GM19239 (cell line): ENCODE data around the gene BBX.
"Not testable (repeated sequence)": the region's sequence is repeated elsewhere in the genome, so short reads cannot be mapped to it uniquely, and the experiment has no call there.

Experiments
- DNase-seq: peaks from one replicate; pipeline ENCODE4 v3.0.0; 2011; ENCODE audit warnings: low spot score; ENCODE audit not compliant: insufficient read length
- FAIRE-seq: peaks from 2 replicates; lab custom pipeline; 2011; peaks lifted over from hg19 to GRCh38; lab: Jason Lieb, UNC

BBX gene

GRCh38 chr3:107824822-107825371, 302.1 kb downstream of the BBX start:
- DNase-seq: no peak
- FAIRE-seq: no peak

- no peak for FAIRE-seq
- DNase-seq: no peak
These were observed 302.8 kb downstream of the BBX start for GRCh38 chr3:107825556-107825955.

GRCh38 chr3:107826727-107827126, 304.0 kb downstream of the BBX start:
- FAIRE-seq: no peak
- DNase-seq: no peak

DNA sequence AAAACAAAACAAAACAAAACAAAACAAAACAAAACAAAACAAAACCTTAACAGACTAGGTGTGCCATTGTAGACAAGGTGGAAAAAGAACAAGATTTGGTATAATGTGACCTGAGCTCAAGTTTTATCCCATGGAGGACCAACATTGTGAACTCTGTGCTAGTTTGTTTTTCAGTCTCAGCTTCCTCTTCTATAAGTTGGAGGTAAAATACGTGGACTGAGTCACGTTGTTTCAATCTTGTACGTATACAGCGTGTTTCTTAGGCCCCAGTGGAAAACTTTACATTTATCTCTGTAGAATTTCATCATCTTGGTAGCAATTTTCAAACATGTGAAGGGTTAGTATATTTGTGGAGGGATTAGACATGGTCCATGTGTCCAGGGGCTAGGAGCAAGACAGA, 306.4 kb downstream of the BBX start:
- DNase-seq (no peak), FAIRE-seq (no peak)

GRCh38 chr3:107831590-107831989, 308.8 kb downstream of the BBX start:
- DNase-seq (no peak), FAIRE-seq (no peak)

- no peak for DNase-seq
- no peak for FAIRE-seq
These were observed 310.3 kb downstream of the BBX start for GRCh38 chr3:107833043-107833442.

DNA sequence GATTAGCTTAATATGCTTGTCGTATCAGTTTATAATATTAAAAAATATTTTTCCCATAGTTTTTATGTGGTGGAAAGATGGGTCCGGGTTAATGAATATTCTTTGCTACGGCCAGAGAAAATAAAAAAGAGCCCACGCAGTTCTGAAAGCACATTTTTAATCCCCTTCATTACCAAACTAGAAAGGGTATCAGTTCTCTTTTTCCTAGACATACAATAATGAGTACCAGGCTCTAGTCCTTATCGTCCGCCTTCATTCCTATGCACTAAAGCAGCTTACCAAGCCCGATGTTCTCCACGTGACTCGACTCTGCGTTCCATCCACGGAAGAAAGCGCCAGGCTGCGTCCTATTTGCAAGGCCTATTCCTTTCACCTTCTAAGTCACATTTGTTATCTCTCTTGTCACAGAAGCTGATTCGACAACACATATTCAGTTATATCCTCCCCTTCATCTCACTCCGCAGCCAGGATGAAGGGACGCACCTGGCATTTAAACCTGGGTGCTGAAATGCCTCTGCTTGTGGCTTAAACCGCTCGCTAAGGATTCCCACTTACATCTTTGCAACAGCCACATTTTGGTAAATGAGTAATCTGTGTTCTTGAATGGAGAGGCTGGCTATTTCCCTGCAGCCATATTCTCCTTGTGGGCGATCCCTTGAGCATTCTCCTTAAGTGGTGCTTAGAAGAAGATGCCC, 311.1 kb downstream of the BBX start:
- FAIRE-seq (no peak), DNase-seq (no peak)

DNA sequence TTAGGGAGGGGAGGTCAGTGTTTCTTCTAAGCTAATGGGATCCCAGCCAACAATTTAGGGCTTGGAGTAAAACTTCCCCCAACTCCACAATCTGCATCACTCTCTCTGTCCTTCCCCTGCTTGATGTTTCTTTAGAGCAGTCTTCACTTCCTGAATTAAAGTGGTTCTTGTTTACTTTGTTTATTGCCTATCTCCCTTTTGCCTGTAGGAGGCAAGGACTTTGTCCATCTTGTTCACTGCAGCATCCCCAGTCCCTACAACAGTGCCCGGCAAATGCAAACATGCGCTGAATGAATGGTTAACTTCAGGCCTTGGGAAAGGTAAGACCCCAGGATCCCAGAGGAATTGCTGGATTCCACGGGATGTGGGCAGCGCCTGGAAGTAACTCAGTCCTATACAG, 312.2 kb downstream of the BBX start:
- not testable (repeated sequence) for FAIRE-seq, DNase-seq

DNA sequence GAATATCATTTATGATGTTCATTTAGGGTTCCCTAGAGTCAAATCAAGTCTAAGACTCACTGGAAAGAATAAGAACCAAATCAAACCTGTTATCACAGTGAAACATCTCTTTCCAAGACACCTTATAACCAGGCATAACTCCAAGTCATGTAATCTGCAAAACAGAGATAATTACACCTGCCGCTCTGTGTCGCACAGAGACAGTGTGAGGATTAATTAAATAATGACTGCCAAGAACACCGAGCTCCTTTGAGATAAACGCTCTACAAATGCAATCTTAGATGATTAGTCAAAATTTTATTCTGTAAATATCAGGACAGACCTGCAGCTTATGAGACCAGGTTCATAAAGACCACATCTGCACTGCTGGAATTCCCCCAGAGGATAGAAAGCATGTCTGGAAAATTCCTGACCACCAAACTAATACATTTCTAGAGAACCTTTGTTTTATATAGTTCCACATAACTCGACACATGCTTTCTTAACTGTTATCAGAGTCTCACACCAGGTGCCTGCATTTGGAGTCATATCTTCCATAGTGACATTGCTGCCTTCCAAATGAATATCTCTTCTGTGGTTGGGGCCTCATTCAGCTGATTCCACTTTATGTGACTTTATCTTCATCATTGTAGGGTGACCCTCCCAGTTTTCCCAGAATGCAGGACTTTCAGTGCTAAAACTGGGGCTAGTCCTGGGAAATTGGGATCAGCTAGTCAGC, 315.3 kb downstream of the BBX start:
- DNase-seq (no peak), FAIRE-seq (no peak)

- DNase-seq: no peak
- FAIRE-seq: no peak
These were observed 319.1 kb downstream of the BBX start for GRCh38 chr3:107841831-107842230.

DNA sequence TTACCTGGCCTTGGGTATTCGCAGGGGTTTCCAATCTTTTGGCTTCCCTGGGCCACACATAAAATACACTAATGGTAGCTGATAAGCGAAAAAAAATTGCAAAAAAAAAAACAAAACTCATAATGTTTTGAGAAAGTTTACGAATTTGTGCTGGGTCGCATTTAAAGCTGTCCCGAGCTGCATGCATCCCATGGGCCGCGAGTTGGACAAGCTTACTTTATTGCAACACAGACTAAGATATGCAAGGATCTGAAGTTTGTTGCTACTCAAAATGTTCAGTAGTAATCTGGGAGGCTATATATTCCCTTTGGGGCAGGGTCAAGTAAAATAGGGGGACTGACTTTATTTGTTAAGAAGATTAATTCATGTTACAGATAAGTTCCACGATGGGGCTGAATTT, 320.2 kb downstream of the BBX start:
- FAIRE-seq: no peak
- DNase-seq: no peak

DNA sequence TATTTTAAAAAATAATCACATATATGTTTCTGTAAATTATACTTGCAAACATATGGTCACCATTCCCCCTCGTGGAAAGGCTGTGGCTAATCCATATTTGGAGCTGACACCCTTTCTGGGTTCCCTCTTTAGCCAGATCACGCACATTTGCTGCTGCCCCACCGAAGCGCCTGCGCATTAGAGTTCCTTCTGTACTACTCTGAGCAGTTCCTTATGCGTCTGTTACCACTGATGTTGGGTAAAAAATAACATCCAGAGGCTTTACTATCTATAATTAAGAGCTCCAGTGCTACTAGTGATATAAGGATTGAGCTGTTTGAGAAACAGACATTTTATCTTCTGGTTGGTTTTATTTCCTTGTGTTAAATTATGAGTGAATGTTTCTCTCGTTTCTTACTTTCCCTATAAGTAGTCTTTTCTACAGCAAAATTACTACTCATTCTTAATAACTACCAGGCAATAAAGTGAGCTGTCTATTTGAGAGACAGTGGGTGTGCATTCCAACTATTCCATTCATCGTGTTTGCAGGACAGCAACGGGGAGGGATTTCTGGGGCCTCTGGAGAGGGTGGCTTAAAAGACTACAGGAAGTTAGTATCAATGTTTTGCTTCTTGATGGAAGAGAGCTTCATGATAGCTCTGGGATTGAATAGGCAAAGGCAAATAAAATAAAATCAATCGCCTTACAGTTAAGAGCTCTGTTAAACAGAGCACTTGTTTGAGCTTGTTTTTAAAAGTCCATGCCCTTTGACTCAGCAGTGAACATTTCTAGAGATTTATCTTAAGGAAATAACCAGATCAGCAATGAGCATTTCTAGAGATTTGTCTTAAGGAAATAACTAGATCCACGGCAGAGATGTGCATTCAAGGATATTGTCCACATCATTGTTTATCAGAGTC, 322.9 kb downstream of the BBX start:
- FAIRE-seq: no peak
- no peak for DNase-seq

DNA sequence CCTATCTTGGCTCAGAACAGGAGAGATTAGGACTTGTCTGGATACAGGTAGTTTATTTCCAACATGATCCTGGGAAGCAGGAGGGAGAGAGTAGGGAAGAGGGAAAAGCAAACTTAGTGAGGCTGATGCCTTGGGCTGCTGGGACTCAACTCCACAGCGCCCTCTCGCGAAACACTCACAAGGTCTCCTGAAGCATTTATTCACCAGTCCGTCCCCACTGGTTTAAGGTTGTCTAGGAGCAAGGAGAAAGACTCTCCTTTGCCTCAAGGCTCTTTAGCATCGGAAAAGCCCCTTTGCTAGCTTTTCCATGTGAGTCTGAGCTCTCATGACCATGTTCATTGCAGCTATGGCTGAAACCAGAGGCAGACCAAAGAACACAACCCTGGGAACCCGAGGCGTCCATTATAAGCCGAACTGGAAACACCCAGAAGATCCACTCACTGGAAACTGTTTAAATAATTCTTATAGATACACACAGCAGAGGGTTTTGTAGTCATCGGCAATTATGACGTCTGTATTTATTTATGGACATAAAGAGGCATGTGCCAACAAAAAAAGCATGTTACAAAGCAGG, 323.6 kb downstream of the BBX start:
- FAIRE-seq: no peak

DNA sequence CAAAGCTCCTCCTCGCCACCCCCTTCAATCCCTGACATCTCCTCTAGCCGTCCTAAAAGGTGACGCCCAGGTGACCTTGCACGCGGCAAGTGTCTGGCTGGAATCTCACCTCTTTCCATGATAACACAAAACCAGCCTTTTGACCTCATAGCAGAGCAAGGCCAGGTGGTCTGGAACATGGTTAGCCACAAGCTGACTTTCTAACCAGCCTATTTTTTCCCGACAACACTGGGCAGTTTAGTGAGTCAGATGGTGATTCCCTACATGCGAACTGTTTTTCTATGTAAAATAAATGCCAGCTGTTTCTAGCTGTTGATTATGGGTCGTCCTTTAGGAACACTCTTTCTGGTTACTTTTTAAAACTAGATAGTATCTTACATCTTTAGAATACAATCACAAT, 325.0 kb downstream of the BBX start:
- no peak for FAIRE-seq
- no peak for DNase-seq

More for the DNA sequence above, 323.6 kb downstream of the BBX start:
- DNase-seq: peak; percentile 9

DNA sequence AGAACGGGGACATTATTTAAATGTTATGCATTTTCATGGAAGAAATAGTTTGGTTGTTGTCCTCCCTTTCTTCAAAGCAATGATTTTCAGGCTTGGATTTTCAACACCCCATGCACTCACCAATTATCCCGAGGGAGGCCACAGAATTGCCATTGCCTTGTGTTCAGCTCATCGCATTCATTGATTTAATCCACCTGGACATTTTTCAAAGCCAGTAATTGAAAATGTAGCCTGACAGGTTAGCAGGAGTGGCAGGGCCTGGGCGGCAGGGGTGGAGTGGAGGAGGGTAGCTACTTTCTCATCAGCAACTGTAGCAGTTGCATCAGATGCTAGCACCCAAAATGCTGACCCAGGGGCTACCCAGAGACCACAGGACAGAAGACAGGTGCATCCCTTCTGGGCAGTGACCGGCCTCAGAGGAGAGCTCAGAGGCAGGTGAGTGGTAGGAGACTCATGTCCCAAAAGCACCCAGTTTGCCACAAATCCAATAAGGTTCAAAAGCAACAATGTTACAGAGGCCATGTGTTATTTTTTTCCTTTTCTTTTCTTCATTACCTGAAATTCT, 325.7 kb downstream of the BBX start:
- DNase-seq (no peak), FAIRE-seq (no peak)

DNA sequence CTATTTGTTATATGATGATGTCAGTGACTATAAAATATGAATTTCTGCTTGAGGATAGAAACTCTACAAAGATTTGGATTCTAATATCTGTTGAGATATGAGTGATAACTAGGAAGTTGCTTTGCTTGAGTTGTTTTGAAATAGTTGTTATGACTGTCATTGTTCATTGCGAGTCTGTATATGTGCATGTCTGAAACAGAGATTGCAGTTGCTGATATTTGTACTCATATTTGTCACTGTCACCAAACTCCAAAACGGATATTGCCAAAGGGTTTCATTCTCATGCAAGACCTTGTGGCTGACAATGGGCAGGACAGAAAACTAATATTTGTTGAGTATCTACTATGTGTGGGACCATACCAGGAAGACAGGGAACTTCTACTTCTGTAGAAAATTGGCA, 327.9 kb downstream of the BBX start:
- DNase-seq (no peak), FAIRE-seq (no peak)

- no peak for DNase-seq
- FAIRE-seq: no peak
These were observed 331.1 kb downstream of the BBX start for GRCh38 chr3:107853821-107854220.

DNA sequence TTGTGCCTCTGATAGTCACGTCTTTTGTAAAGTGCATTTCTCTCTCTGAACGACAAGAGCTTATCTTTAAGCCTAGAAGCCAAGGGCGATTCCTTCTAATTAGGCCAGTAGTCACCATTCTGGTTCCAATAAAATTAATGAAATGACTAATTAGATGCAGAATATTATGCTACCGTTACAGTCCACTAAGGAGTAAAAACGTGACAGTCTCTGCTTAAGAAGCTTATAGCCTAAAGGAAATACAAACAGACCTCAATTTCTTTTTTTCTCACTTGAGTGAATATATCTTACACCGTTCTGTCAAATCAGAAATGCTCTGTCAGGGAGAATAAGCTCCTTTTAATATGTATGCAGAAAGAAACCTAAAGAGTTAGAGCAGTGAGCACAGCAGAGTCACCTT, 332.0 kb downstream of the BBX start:
- FAIRE-seq: no peak
- DNase-seq: no peak

DNA sequence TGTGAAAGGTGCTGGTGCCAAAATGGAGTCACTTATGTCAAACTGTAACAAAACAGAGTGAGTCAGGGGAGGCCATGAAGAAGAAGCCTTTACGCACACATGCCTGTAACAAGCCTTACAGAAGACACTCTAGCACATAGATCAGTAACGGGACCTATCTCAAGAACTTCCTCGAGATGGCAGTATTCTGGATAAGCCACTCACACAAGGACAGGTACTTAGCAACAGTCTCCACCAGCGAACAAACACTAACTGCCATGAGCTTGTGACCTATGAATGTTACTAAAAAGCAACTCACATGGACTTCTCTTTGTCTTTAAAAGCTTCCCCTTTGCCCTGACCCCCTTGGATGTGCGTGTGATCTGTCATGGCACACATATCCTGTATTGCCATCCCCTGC, 332.9 kb downstream of the BBX start:
- no peak for DNase-seq
- FAIRE-seq: no peak

DNA sequence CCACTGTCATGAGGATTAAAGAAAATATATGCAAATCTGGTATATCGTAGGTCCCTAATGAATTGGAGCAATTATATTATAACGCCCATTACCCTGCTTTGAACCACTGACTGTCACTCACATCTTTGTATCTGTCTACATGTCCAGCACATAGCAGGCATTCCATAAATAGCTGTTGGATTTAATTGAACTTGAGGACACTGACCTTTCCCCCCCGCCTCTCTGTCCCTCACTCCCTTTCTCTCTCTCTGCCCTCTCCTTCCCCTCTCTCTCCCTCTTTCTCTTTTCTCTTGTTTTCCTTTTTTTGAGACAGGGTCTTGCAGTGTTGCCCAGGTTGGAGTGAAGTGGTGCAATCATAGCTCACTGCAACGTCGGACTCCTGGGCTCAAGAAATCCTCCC, 335.1 kb downstream of the BBX start:
- DNase-seq (no peak), FAIRE-seq (no peak)
